Head of caudate nucleus (tissue), 42 donors: ENCODE results near the gene MAP3K20.
"Not testable (repeated sequence)": the region's sequence is repeated elsewhere in the genome, so short reads cannot be mapped to it uniquely, and the experiment has no call there.

Source experiments
- DNase-seq, 42 donors: peaks; one replicate each; pipeline versions ENCODE4 v3.0.0 to v3.0.0-alpha.2; 2020 to 2021; ENCODE audit warnings: mixed read lengths in 7 of 42
- intact Hi-C: fragments of 100-400 bp; cut with DNase I; formaldehyde crosslinking; loops from one replicate; pipeline ENCODE4 v1.15.0; 2022

Gene MAP3K20

DNA sequence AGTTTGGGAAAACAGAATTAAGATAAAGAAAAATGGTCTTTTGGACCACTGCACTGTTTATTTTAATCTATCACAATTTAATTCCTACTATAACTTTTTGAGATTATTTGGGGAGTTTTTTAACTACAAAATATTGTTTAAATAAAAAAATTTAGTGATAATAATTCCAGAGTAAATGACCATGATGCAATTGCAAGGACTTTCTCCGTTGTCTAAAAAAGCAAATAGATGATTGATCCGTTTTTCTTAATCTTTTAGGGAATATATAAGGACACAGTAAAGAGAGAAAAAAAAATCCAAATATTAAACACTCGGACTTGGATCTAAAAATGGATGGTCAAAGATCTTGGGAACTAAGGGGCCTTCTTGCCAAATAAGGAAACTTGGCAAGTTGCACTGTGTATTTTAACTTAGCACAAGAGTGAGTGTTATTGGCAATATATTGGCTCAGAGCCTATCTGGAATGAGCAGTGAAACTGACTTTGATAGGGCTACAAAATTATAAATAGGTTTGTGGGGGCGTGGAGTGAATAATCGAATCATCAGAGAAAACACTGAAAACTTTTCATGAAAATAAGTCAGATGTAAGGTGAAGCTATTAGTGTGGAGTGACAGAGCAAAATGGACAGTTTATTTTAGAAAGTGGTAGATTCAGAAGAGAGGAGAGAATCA lies 2.0 kb downstream of the MAP3K20 start:
- no peak for DNase-seq
- intact Hi-C loops = no loop called here

- intact Hi-C loops = no loop called here
- DNase-seq = no peak
Measured at GRCh38 chr2:173079141-173079540, 3.5 kb downstream of the MAP3K20 start.

DNA sequence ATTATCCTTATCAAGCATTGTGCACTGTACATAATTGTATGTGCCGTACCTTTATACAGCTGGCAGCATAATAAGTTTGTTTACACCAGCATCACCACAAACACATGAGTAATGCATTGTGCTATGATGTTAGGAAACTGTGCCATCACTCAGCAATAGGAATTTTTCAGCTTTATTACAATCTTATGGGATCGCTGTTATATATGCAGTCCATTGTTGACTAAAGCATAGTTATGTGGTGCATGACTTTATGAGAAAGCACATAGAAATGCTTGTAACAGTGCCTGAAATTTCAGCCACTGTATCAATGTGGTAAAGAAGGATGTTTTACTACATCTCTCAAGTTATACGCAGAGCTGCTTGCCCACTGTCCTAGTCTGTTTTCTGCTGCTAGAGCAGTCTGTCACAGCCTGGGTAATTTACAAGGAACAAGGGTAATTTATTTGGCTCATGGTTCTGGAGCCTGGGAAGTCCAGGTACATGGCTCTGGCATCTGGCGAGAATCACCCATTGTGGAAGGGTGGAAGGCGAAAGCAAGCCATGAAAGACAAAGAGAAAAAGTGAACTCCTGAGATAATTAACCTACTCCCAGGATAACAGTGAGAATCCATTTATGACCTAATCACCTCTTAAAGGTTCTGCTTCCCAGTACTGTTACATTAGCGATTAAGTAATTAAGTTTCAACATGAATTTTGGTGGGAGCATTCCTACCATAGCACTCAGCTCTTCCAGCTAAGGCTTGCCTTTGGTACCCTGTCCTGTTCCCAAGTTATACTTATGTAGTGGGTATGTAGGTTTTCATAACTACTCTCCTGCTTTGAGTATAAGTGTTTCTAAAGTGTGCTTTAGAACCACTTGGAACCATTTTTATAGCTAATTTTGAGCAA lies 4.6 kb downstream of the MAP3K20 start:
- intact Hi-C loops = no loop called here

DNA sequence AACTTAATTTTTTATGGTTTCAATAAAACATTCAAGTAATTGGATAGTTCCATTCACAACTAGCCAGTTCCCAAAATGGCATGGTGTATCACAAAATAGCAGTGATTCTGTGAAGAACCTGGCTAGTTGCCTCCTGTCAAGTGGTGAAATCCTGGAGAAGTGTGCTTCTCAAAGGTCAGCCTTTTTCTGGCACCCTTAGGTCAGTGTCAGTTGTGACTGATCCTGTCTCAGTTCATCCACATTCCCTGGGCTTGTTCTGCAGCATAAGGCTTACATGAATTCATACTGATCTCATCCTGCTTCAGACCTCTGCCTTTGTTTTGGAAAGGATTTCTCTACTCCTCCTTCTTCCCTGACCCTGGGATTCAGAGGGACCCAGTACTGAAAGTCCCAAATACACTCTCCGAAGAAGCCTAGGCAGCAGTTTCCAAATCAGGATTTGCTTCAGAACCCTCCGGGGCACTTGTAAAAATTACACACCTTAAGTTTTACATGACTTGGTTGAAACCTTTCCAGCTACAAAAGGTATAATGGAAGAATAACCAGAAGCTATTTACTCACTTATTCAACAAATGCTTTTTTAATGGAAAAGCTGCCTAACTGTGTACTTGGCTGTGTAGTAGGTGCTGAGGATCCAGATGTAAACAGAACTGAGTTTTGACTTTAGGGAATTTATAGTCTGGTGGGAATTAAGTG lies 11.0 kb downstream of the MAP3K20 start:
- intact Hi-C loops = no loop called here
- no peak for DNase-seq

More for the DNA sequence above, 4.6 kb downstream of the MAP3K20 start:
- DNase-seq = no peak

- DNase-seq = no peak
- intact Hi-C loops = no loop called here
Measured at GRCh38 chr2:173087214-173087581, 11.6 kb downstream of the MAP3K20 start.

GRCh38 chr2:173087793-173088496 lies 12.3 kb downstream of the MAP3K20 start:
- DNase-seq = no peak
- intact Hi-C loops = no loop called here

GRCh38 chr2:173090276-173090877 lies 14.7 kb downstream of the MAP3K20 start:
- intact Hi-C loops = no loop called here
- peak in 1 of 42 donors; percentile 9 for DNase-seq

DNA sequence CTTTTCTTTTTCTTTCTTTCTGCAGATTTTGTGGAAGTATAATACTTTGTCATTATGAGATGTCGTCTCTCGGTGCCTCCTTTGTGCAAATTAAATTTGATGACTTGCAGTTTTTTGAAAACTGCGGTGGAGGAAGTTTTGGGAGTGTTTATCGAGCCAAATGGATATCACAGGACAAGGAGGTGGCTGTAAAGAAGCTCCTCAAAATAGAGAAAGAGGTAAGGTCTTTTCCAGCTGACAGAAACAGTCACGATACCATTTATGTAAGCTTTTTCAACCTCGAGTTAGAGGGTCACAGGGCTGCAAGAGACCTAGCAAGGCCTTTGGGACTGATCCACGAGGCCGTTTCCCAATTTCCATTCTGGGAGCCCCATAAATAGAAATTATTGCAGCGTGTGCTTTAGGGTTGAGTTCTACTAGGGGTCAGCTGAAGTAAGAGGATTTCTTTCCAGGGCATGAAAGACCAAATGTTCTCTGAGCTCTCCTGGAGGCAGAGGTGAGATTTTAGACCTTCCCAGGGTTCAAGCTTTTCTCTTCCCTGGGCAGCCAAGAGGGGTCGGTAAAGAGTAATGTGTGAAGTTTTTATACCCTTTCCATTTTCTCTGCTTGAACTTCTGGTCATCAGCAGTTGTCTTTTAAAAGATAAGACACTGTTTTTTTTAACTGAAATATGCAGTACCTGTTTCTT lies 15.5 kb downstream of the MAP3K20 start:
- intact Hi-C loops = no loop called here

DNA sequence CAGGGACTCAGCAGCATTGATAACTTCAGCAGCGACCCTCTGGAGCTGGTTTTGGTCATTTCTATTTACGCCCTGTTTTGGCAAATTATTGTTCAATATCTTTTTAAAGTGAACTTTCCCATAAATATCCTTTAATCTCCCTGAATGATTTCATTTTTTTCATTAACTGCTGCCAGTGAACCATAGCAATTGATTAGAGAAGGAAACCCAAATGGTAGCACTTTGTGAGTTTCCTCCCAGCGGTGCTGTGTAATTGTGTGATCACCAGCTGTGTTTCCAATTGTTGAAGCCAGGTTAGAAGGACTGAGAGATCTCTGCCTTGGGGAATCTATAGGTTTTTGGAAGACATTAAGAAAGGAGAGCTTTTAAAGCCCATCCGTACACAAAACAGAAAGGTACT lies 16.3 kb downstream of the MAP3K20 start:
- intact Hi-C loops = no loop called here
- DNase-seq = no peak

More for the DNA sequence above, 15.5 kb downstream of the MAP3K20 start:
- DNase-seq = no peak

GRCh38 chr2:173092844-173093402 lies 17.3 kb downstream of the MAP3K20 start:
- DNase-seq = no peak
- intact Hi-C loops = no loop called here

DNA sequence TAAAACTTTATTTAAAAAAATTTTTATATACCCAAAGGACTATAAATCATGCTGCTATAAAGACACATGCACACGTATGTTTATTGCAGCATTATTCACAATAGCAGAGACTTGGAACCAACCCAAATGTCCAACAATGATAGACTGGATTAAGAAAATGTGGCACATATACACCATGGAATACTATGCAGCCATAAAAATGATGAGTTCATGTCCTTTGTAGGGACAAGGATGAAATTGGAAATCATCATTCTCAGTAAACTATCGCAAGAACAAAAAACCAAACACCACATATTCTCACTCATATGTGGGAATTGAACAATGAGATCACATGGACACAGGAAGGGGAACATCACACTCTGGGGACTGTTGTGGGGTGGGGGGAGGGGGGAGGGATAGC lies 18.0 kb downstream of the MAP3K20 start:
- intact Hi-C loops, DNase-seq: not testable (repeated sequence)

DNA sequence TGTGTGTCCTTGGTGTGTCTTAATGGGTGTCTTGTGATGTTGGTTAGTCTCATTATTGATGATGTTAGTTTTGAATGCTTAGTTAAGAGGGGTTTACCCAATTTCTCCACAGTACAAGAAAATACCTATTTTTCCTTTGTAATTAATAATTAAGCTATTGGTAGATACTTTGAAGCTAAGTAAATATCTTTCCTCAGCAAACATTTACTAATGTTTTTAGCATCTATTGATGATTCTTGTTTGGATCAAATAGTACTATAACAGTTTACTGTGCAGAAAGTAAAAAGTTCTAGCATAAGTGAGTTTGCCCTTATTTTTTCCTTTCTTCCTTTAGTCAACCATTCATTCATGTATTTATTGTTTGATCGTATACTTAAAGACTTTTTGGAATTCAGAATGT lies 19.1 kb downstream of the MAP3K20 start:
- intact Hi-C loops = no loop called here

GRCh38 chr2:173095356-173095755 lies 19.7 kb downstream of the MAP3K20 start:
- intact Hi-C loops = no loop called here
- DNase-seq = no peak

More for the DNA sequence above, 19.1 kb downstream of the MAP3K20 start:
- DNase-seq = no peak

DNA sequence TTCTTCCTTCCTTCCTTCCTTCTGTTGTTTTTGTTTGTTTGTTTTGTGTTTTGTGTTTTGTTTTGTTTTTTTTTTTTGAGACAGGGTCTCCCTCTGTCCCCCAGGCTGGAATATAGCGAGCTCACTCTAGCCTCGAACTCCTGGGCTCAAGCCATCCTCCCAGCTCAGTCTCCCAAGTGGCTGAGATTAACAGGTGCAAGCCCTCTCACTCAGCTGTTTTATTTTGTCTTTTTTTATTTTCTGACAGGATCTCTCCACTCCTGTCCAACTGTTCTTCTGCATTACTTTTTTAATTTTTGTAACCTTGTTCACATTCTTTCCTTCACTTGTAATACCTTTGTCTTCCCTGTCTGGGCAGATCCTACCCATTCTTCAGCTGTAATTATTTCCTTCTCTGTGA lies 23.6 kb downstream of the MAP3K20 start:
- no peak for DNase-seq
- intact Hi-C loops = no loop called here

DNA sequence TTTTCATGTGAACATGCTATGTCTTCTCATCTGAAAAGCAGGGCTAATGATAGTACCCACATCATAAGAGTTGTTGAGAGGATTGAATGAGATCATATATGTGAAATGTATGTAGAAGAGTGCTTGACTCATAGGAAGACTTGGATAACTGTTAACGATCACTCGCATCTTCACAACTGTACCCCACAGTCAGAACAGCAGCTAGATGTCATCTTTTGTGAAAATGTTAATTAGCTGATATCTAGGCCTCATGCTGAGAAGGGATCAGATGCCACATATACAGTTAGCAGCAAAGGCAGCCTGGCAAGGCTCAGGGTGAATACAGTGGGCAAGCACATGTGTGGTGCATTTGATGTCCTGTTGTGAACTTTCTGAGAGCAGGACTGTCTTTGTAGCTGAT lies 24.2 kb downstream of the MAP3K20 start:
- intact Hi-C loops = no loop called here
- DNase-seq = no peak

DNA sequence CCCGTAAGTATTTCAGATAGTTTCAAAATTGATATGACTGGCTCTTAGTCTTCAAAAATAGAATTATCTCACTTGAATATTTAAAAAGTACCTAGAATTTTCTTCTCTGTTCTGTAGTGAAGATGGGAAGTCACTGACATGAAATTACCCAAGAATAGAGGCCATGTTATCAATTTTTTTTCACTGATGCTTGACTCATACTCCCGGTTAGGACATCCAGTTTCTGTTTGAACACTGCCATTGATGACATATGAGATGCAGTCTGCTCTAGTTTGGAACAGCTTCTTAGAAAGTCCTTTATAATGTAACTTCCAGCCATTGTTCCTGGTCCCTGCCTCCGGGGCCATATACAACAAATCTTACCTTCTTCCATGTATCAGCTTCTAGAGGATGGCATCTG lies 26.0 kb downstream of the MAP3K20 start:
- DNase-seq = no peak
- intact Hi-C loops = no loop called here

- DNase-seq = no peak
- intact Hi-C loops = no loop called here
Measured at GRCh38 chr2:173104156-173104555, 28.5 kb downstream of the MAP3K20 start.

- intact Hi-C loops = no loop called here
- no peak for DNase-seq
Measured at GRCh38 chr2:173106959-173107628, 31.4 kb downstream of the MAP3K20 start.
